IgD-negative memory B cell (primary cell): ENCODE measurements around the gene VRK1. TPM values are rescaled to one million over a fixed set of nuclear protein-coding genes. Genes with fewer than 3 reads are reported as not detected.
"Not testable (repeated sequence)": the region's sequence is repeated elsewhere in the genome, so short reads cannot be mapped to it uniquely, and the experiment has no call there.

ENCODE experiments used
- H3K27ac Mint-ChIP-seq, 3 donors: one replicate each; pipeline ENCODE4 v1.8.0; 2020 to 2022; ENCODE audit warnings: mild to moderate bottlenecking in 3 of 3, mixed read lengths in 3 of 3, moderate library complexity in 1 of 3
- H3K27me3 Mint-ChIP-seq: one replicate; pipeline ENCODE4 v1.8.0; 2021; ENCODE audit warnings: mixed read lengths
- H3K36me3 Mint-ChIP-seq: one replicate; pipeline ENCODE4 v1.8.0; 2020; ENCODE audit warnings: mild to moderate bottlenecking, mixed read lengths
- H3K4me1 Mint-ChIP-seq, 3 donors: one replicate each; pipeline ENCODE4 v1.8.0; 2020 to 2022; ENCODE audit warnings: mixed read lengths in 3 of 3, mild to moderate bottlenecking in 1 of 3
- H3K4me3 Mint-ChIP-seq, 4 donors: one replicate each; pipeline ENCODE4 v1.8.0; 2020 to 2022; ENCODE audit warnings: mild to moderate bottlenecking in 4 of 4, mixed read lengths in 4 of 4, moderate library complexity in 3 of 4
- H3K9me3 Mint-ChIP-seq, 3 donors: one replicate each; pipeline ENCODE4 v1.8.0; 2020 to 2021; ENCODE audit warnings: mixed read lengths in 3 of 3, mild to moderate bottlenecking in 1 of 3
- polyA plus RNA-seq: library from polyadenylated mRNA; unstranded; fragments of 300-500 nt; fragmentation: Illumina TruSeq; gene quantifications from one replicate; pipeline ENCODE4 v1.2.3, GENCODE V29; 2021

The VRK1 gene
- polyA plus RNA-seq, 1 donor from 2014 or later: 35.9 TPM

DNA sequence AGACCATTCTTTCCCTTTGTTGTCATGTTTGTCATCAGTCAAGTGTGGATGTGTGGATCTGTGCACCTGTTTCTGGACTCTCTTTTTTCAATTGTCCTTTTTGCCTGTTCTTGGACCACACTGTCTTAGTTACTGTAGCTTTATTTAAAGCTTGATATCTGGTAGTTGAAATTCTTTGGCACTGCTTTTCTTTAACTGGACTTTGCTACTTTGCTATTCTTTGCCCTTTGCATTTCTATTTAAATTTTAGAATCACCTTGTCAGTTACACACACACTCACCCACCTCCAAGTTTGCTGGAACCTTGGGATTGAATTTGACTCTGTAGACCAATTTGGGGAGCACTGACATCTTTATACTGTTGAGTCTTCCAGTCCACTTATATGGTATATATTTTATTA lies 61.5 kb downstream of the VRK1 start:
- no peaks in the 10 kb centered on the region for H3K4me1 Mint-ChIP-seq
- H3K9me3 Mint-ChIP-seq: no peaks in the 10 kb centered on the region
- H3K4me3 Mint-ChIP-seq: no peak overlapping the region
- no peaks in the 10 kb centered on the region for H3K27me3 Mint-ChIP-seq
- H3K36me3 Mint-ChIP-seq: peaks cover 14% of the 10 kb centered on the region
- no peak overlapping the region for H3K27ac Mint-ChIP-seq

DNA sequence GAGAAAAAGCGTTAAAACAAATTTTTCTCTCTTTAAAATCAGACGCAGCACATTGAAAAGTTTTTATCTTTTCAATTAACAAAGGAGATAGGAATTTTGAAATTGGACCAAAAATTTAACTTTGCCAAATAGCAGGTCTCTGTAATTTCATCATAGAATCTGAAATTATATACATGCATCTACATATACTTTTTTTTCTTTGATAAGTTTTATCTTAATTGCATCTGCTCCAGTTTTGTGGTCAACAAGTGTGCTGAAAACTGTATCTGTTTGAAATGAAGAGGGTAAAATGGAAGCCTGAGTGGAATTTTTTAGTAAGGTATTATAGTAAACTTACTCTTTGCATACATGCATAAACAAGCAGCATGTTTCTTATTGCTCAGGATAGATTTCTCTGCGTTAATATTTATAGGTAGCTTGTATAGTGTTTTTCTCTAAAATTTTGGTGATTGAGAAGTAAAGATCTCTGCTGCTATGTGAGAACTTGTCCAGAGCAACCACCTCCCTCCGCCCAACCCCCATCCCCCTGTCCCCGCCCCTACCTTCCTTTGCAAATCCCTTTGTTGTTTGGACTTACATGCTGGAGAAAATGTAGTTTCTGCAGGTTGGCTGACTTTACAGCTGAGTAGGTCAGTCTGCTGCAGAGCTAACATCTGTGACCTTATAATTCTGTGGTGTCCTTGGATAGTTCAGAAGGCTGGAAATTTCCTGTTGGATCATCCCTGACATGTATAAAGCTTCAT lies 64.6 kb downstream of the VRK1 start:
- Mint-ChIP-seq H3K4me3 (no peak overlapping the region), H3K36me3 (peaks cover 29% of the 10 kb centered on the region)

DNA sequence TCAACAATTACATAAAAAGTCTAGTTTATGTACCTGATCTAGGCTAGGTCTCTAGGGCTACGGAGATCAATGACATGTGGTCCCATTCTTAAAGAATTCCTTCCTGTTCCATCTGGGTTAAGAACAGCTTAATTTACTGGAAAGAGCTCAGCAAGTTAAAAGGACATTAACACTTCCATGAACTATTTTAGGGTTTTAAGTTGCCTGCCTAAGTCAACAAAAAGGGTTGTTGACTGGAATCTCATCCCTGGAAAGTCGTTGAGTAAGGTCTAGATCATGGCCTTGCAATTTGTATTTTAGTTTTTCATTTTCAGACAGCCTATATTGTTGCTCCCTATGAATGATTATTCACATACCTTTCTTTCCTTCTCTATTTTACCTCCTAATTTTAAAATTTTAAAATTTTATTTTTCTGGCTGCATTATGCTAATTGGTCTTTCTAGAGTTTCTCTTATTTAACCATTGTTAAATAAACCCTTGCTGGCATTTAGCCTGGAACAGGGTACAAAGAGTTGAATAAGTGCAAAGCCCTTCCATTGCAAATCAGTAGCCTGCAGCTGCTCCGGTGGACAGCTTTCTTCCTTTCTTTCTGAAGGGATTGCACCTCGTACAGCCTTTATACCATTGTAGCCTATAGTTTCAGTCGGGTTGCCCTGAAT lies 66.3 kb downstream of the VRK1 start:
- Mint-ChIP-seq H3K4me3 (no peak overlapping the region), H3K27ac (no peak overlapping the region), H3K9me3 (no peaks in the 10 kb centered on the region), H3K4me1 (peaks cover 0 to 7% (median 2%) of the 10 kb centered on the region in 3 donors), H3K27me3 (no peaks in the 10 kb centered on the region), H3K36me3 (peaks cover 27% of the 10 kb centered on the region)

More for the DNA sequence above, 64.6 kb downstream of the VRK1 start:
- no peak overlapping the region for H3K27ac Mint-ChIP-seq
- no peaks in the 10 kb centered on the region for H3K27me3 Mint-ChIP-seq
- H3K9me3 Mint-ChIP-seq: no peaks in the 10 kb centered on the region
- H3K4me1 Mint-ChIP-seq: peaks cover 0 to 7% (median 2%) of the 10 kb centered on the region in 3 donors

DNA sequence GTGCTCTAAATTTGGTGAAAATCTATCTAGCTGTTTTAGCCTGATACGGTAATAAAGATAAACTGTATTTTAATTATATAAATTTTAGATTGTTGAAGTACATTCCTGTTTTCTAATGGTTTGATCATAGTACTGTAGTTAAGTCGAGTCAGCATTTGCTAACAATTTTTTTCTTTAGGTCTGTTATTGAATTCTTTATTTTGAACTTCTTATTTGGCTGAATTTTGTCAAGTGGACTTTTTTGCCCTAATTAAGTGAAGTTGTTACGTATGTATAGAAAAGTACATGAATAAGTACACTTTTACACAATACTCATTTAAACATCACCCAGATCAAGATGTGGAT lies 66.8 kb downstream of the VRK1 start:
- H3K4me3 Mint-ChIP-seq: no peak overlapping the region
- peaks cover 25% of the 10 kb centered on the region for H3K36me3 Mint-ChIP-seq
- no peak overlapping the region for H3K27ac Mint-ChIP-seq
- peaks cover 0 to 7% (median 2%) of the 10 kb centered on the region in 3 donors for H3K4me1 Mint-ChIP-seq
- H3K9me3 Mint-ChIP-seq: no peaks in the 10 kb centered on the region
- H3K27me3 Mint-ChIP-seq: no peaks in the 10 kb centered on the region

DNA sequence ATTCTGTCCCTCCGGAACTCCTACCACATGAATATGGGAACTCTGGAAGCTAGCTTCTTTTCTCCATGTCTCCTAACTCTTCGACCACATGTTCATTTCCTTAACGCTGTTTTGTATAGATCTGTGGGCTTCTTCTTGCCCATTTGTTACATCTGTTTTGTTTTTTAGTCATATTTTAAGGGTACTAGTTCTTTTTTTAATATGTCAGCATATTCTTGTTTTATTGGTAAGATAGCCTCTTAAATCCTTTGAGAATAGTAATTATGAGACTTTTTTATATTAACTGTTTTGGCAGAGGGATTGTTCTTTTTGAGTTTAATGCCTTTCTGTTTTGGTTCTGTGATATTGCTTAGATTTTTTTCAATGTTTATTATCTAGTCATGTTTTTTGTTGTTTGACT lies 70.5 kb downstream of the VRK1 start:
- Mint-ChIP-seq H3K4me3 (no peak overlapping the region), H3K27ac (no peak overlapping the region), H3K36me3 (peaks cover 32% of the 10 kb centered on the region), H3K27me3 (no peaks in the 10 kb centered on the region), H3K4me1 (peaks cover 0 to 7% (median 2%) of the 10 kb centered on the region in 3 donors), H3K9me3 (no peaks in the 10 kb centered on the region)

DNA sequence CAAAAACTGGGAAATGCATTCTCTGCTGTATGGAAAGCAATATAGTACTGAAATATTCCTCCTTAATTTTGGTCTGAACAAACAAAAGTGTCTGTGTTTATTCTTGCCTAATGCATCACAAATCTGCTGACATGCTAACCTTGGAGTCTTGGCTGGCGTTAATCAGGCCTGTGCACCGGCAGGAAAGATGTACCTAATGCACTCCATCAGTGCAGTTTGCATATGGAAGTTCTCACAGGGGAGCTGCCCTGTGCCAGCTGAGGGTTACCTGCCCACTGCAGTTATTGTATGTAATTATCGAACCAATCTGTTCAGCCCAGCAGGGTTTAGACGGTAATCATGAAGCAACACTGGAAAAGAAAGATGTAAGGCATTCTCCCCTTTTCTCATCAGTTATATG lies 76.9 kb downstream of the VRK1 start:
- Mint-ChIP-seq H3K4me1 (peaks cover 0 to 1% (median 0%) of the 10 kb centered on the region in 3 donors), H3K27me3 (no peaks in the 10 kb centered on the region), H3K27ac (no peak overlapping the region), H3K36me3 (peaks cover 13% of the 10 kb centered on the region), H3K4me3 (no peak overlapping the region), H3K9me3 (no peaks in the 10 kb centered on the region)

DNA sequence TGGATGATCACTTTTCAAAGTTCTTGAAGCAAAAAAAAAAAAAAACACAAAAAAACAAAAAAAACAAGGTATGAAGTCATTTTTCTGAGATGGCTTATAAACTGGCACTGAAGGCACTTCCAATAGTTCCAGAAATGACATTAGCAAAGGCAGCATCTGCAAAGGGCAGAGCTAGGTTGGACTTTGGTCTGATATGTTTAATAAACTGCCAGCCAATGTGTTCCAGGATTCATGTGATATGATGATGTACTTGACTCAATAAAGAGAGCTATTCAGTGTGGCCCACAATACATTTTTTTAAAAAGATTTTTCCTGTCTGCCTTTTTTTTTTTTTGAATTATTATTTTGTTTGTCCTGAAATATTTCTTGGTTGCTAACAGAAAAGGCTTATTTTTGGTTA lies 79.6 kb downstream of the VRK1 start:
- no peaks in the 10 kb centered on the region for H3K9me3 Mint-ChIP-seq
- peaks cover 0 to 2% (median 1%) of the 10 kb centered on the region in 3 donors for H3K4me1 Mint-ChIP-seq
- peaks cover 15% of the 10 kb centered on the region for H3K36me3 Mint-ChIP-seq
- no peak overlapping the region for H3K4me3 Mint-ChIP-seq
- no peak overlapping the region for H3K27ac Mint-ChIP-seq
- no peaks in the 10 kb centered on the region for H3K27me3 Mint-ChIP-seq

DNA sequence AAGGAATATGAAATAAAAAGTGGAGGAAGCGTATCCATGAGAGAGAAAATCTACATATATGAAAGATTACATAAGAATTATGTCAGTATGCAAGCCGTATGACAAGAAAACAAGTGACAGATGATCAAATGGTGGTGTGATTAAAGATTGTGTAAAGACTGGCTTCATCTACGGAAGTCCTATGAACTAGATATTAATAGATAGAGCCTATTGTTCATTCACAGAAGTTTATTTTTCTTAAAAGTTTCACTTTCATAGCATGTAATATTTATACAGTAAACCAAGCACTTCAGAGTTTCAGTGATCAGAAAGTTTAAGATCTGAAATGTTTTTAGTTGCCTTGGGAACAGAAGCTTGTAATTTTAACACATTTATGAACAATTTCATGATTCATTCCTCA lies 84.5 kb downstream of the VRK1 start:
- H3K27ac Mint-ChIP-seq: no peak overlapping the region
- H3K4me3 Mint-ChIP-seq: no peak overlapping the region
- H3K27me3 Mint-ChIP-seq: no peaks in the 10 kb centered on the region
- H3K9me3 Mint-ChIP-seq: peaks cover 0 to 4% (median 2%) of the 10 kb centered on the region in 3 donors
- H3K4me1 Mint-ChIP-seq: peaks cover 0 to 2% (median 0%) of the 10 kb centered on the region in 3 donors
- peaks cover 15% of the 10 kb centered on the region for H3K36me3 Mint-ChIP-seq

DNA sequence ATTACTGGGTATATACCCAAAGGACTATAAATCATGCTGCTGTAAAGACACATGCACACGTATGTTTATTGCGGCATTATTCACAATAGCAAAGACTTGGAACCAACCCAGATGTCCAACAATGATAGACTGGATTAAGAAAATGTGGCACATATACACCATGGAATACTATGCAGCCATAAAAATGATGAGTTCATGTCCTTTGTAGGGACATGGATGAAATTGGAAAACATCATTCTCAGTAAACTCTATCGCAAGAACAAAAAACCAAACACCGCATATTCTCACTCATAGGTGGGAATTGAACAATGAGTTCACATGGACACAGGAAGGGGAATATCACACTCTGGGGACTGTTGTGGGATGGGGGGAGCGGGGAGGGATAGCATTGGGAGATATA lies 86.8 kb downstream of the VRK1 start:
- peaks cover 16% of the 10 kb centered on the region for H3K36me3 Mint-ChIP-seq
- not testable (repeated sequence) for H3K27ac Mint-ChIP-seq, H3K27me3 Mint-ChIP-seq, H3K4me3 Mint-ChIP-seq, H3K9me3 Mint-ChIP-seq, H3K4me1 Mint-ChIP-seq

DNA sequence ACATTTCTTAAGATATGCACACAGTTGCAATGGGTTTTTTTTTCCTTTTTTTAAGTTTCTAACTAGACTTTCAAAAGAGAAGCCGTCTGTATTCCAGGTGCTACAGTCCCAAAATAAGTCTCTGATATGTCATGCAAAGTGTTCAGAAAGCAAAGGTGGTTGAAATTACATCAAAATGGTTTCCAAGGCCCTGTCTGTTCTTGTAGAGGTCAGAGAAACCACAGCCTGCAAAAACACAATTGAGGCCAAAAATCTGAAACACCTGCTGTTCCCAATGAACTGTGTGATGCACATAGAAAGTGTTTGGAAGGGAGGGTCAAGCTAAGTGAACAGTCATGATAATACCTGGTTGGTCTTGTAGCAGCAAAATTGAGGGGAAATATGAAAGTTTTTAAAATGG lies 91.0 kb downstream of the VRK1 start:
- H3K4me1 Mint-ChIP-seq: peaks cover 0 to 8% (median 0%) of the 10 kb centered on the region in 3 donors
- no peaks in the 10 kb centered on the region for H3K27me3 Mint-ChIP-seq
- no peak overlapping the region for H3K4me3 Mint-ChIP-seq
- no peak overlapping the region for H3K27ac Mint-ChIP-seq
- peaks cover 9% of the 10 kb centered on the region for H3K36me3 Mint-ChIP-seq
- H3K9me3 Mint-ChIP-seq: peaks cover 0 to 2% (median 0%) of the 10 kb centered on the region in 3 donors

DNA sequence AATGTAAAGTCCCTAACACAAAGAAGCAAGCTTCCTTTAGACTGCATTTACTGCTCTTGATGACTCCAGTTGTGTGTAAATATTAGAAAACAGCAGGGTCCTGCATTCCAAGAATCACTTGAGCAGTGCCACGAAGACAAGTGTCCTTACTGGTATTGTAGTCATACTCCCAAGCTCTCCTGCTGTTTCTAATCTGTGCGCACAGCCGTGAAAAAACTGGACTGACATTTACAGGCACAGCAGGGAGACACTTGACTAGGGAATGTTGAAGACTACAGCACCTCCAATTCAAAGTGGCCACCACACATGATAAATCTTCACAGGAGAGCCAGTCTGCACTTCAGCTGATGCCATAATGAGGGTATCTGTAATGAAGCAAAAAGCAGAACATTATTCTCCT lies 91.4 kb downstream of the VRK1 start:
- Mint-ChIP-seq H3K4me1 (peaks cover 0 to 9% (median 0%) of the 10 kb centered on the region in 3 donors), H3K27ac (no peak overlapping the region), H3K27me3 (no peaks in the 10 kb centered on the region), H3K4me3 (no peak overlapping the region), H3K36me3 (peaks cover 9% of the 10 kb centered on the region), H3K9me3 (peaks cover 0 to 2% (median 0%) of the 10 kb centered on the region in 3 donors)

DNA sequence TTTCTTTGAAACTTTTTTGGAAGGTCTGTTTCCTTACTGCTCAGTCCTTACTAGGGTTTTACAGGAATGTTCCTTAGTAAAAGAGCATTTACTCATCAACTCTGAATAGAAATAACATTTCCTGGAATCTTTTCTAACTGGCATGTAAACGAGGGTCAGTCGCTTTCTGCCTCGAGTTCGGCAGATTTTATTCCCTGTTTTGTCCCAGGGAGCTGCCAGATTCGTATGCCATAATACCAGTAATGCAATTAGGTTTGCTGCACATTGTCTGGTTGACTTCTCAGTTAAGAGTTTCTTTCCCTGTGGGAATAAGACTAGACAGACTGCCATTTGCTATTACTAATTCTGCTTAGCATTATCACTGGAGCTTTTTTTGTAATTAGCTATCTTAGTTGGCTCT lies 91.9 kb downstream of the VRK1 start:
- Mint-ChIP-seq H3K4me3 (no peak overlapping the region), H3K4me1 (peaks cover 0 to 9% (median 0%) of the 10 kb centered on the region in 3 donors), H3K9me3 (peaks cover 0 to 2% (median 0%) of the 10 kb centered on the region in 3 donors), H3K27ac (no peak overlapping the region), H3K36me3 (peaks cover 9% of the 10 kb centered on the region), H3K27me3 (no peaks in the 10 kb centered on the region)

DNA sequence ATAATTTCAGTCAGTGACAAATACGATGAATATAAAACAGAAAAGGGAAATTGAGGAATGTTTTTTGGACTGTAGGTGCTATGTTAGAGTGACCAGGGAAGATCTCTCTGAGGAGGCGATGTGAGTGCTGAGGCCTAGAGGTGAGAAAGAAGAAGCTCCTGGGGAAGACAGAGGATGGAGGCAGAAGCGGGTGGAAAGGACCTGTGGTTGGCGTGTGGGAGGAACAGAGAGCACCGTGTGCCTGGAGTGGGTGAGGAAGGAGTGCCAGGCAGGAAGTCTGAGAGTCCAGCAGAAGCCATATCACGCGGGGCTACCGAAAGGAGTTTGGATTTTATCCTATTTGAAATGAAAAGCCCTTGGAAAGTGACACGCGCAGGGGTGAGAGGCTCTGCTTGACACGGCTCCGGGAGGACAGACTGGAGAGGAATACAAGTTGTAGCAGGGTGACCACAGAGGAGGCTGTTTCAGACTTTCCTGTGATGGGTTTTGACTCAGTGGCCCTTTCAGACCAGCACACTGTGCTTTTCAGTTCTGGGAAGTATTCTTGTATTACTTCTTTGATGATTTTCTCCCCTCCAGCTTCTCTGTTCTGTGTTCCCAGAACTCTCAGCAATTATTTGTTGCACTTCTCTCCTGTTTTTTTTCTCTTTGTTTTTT lies 96.9 kb downstream of the VRK1 start:
- Mint-ChIP-seq H3K27me3 (peaks cover 2% of the 10 kb centered on the region), H3K27ac (no peak overlapping the region), H3K4me3 (no peak overlapping the region), H3K36me3 (peaks cover 9% of the 10 kb centered on the region), H3K4me1 (peaks cover 9 to 13% (median 12%) of the 10 kb centered on the region in 3 donors), H3K9me3 (no peaks in the 10 kb centered on the region)

DNA sequence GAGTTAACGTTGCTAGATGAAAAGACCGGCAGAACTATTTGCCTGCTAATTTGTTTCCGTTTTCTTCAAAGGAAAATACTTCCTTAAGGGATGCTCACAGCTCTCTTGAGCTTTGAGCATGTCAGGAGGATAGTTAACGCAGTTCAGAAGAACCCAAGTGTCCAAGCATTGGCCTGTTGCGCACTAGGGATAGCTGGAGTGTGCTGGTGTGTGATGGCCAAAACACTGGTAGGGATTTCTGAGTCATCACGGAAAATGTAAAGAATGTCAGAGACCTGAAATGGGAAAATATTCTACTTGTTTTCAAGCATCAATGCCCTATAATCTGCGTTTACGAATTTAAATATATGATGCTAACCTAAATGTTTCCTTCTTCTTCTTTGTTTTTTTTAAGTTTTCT lies 97.8 kb downstream of the VRK1 start:
- no peaks in the 10 kb centered on the region for H3K9me3 Mint-ChIP-seq
- peaks cover 7% of the 10 kb centered on the region for H3K36me3 Mint-ChIP-seq
- H3K4me1 Mint-ChIP-seq: peaks cover 9 to 13% (median 12%) of the 10 kb centered on the region in 3 donors
- peaks cover 2% of the 10 kb centered on the region for H3K27me3 Mint-ChIP-seq
- no peak overlapping the region for H3K27ac Mint-ChIP-seq
- H3K4me3 Mint-ChIP-seq: no peak overlapping the region

DNA sequence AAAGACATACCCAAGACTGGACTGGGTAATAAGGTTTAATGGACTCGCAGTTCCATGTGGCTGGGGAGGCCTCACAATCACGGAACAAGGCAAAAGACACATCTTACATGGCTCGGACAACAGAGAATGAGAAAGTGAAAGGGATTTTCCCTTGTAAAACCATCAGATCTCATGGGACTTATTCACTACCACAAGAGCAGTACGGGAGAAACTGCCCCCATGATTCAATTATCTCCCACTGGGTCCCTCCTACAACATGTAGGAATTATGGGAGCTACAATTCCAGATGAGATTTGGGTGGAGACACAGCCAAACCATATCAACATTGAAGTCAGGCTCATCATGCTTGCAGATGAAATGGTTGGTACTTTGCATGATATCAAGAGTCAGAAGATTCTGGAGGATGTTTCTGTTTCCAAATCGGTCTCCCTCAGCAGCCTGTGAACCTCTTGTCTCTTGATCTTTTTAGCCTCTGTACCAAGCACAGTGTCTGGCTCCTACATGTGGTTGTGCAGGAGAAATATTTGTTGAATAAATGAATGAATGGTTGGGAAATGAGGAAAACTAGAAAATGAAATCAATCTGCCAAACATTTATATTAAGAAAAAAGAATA lies 98.6 kb downstream of the VRK1 start:
- Mint-ChIP-seq H3K27me3 (peaks cover 2% of the 10 kb centered on the region), H3K4me3 (peak overlapping the region in 1 of 4 donors; percentile 17), H3K36me3 (peaks cover 3% of the 10 kb centered on the region), H3K27ac (no peak overlapping the region), H3K9me3 (no peaks in the 10 kb centered on the region), H3K4me1 (peaks cover 5 to 14% (median 12%) of the 10 kb centered on the region in 3 donors)
